Panc1 (cell line): Measurements from ENCODE around the gene GBX1. TPM values are rescaled to one million over a fixed set of nuclear protein-coding genes. Genes with fewer than 3 reads are reported as not detected.

Experiments used
- ATAC-seq: fragments of 200-7000 bp; cut with Tn5 transposase; 2 replicates; pipeline ENCODE4 v1.9.1; 2020; ENCODE audit warnings: mild to moderate bottlenecking, moderate library complexity
- BruUV-seq: library from RNA; stranded (reverse); fragments of 400-500 nt; replicated peaks from 2 replicates; lab custom pipeline; 2021; lab: Mats Ljungman, UMichigan
- CTCF ChIA-PET: fragments of 300-600 bp; sonication (Branson Sonifier 250); formaldehyde crosslinking; loops from one replicate; lab custom pipeline; 2022; ENCODE audit warnings: antibody characterized with exemption; lab: Charles Lee
- POLR2A ChIA-PET: fragments of 300-600 bp; sonication (Branson Sonifier 250); formaldehyde crosslinking; loops from one replicate; lab custom pipeline; 2022; ENCODE audit warnings: antibody characterized with exemption; lab: Charles Lee
- DNase-seq: peaks from one replicate; pipeline ENCODE4 v3.0.0-alpha.2; 2010; ENCODE audit warnings: low read depth, low spot score
- H3K27ac ChIP-seq: 2 replicates; pipeline ENCODE4 v1.5.1; 2011; ENCODE audit warnings: mild to moderate bottlenecking, low read length, inconsistent platforms
- H3K27me3 ChIP-seq: fragments of 200-500 bp; sonication (Bioruptor generic); 2 replicates; pipeline ENCODE4 v1.6.0; 2014; ENCODE audit warnings: low read length, inconsistent platforms; ENCODE audit not compliant: control insufficient read depth, insufficient read depth
- H3K36me3 ChIP-seq: fragments of 200-500 bp; sonication (Bioruptor generic); 2 replicates; pipeline ENCODE4 v1.5.1; 2014; ENCODE audit warnings: inconsistent platforms, mild to moderate bottlenecking, low read length, moderate library complexity; ENCODE audit not compliant: control insufficient read depth, insufficient read depth
- H3K4me1 ChIP-seq: 2 replicates; pipeline ENCODE4 v1.5.1; 2011; ENCODE audit warnings: inconsistent platforms, mild to moderate bottlenecking, low read length, moderate library complexity; ENCODE audit not compliant: control insufficient read depth, insufficient read depth
- H3K4me3 ChIP-seq, 2 experiments: 2 replicates each; pipeline ENCODE4 v1.5.1; 2011 to 2012; ENCODE audit warnings: low read depth in 2 of 2, low read length in 2 of 2, mild to moderate bottlenecking in 2 of 2, inconsistent platforms in 1 of 2, moderate library complexity in 1 of 2
- H3K9me3 ChIP-seq: fragments of 200-500 bp; sonication (Bioruptor generic); 2 replicates; pipeline ENCODE4 v1.5.1; 2014; ENCODE audit warnings: low read depth, mild to moderate bottlenecking, inconsistent platforms, low read length, moderate library complexity; ENCODE audit not compliant: control insufficient read depth, insufficient read depth
- CTCF ChIP-seq: fragments of 450-650 bp; IDR thresholded peaks from 2 replicates; pipeline ENCODE4 v1.5.1; 2017; ENCODE audit warnings: mild to moderate bottlenecking
- POLR2AphosphoS5 ChIP-seq: IDR thresholded peaks from 2 replicates; pipeline ENCODE4 v1.6.1; 2012; ENCODE audit warnings: mild to moderate bottlenecking, low read depth, low read length, moderate library complexity
- SIN3A ChIP-seq: IDR thresholded peaks from 2 replicates; pipeline ENCODE4 v1.6.1; 2012; ENCODE audit warnings: low read depth, mild to moderate bottlenecking, low read length, moderate library complexity, borderline replicate concordance; ENCODE audit not compliant: insufficient read depth
- TCF7L2 ChIP-seq: IDR thresholded peaks from 2 replicates; pipeline ENCODE4 v1.6.1; 2011; ENCODE audit warnings: mild to moderate bottlenecking, low read depth, low read length, inconsistent platforms
- in situ Hi-C: cut with HindIII; loops from 2 replicates; pipeline ENCODE4 v1.10.0; 2016; ENCODE audit warnings: low sequenced_read_pairs, low pct_unique_long_range_greater_than_20kb
- intact Hi-C: fragments of 100-400 bp; cut with micrococcal nuclease; formaldehyde crosslinking; loops from one replicate; pipeline ENCODE4 v1.10.0; 2022; ENCODE audit not compliant: unreplicated experiment
- total RNA-seq: library from RNA; stranded (reverse); gene quantifications from one replicate; pipeline ENCODE4 v1.2.1, GENCODE V29; 2021; ENCODE audit not compliant: unreplicated experiment
- TF ChIP-seq, protein P1 (sequence below), 2 experiments: IDR thresholded peaks; 2 replicates each; pipeline ENCODE4 v1.6.1; 2011 to 2012; ENCODE audit warnings: low read depth in 2 of 2, control low read depth in 1 of 2, low read length in 1 of 2, mild to moderate bottlenecking in 1 of 2, moderate library complexity in 1 of 2; ENCODE audit not compliant: insufficient read depth in 1 of 2

Gene GBX1
- total RNA-seq, 1 experiment from 2014 or later, result not detected

- no peaks in the 10 kb centered on the region for H3K9me3 ChIP-seq
- no TSS peak for BruUV-seq
- DNase-seq, result no peak
- intact Hi-C loops, result no loop called here
- ChIA-PET POLR2A (no interaction called here), CTCF (no interaction called here)
- H3K4me3 ChIP-seq, result no peak overlapping the region
- TF ChIP-seq TCF7L2, result no peak
- H3K27ac ChIP-seq, result no peak overlapping the region
- in situ Hi-C loops, result no loop called here
- no peaks in the 10 kb centered on the region for H3K4me1 ChIP-seq
- H3K36me3 ChIP-seq, result peaks cover 5% of the 10 kb centered on the region
- H3K27me3 ChIP-seq, result no peaks in the 10 kb centered on the region
- no peak for ATAC-seq
Measured at GRCh38 chr7:151130741-151131157, 36.7 kb downstream of the GBX1 start.

GRCh38 chr7:151129960-151130591, 37.4 kb downstream of the GBX1 start:
- no peak for ATAC-seq

GRCh38 chr7:151129117-151129959, 38.2 kb downstream of the GBX1 start:
- Histone ChIP-seq H3K27me3 (no peaks in the 10 kb centered on the region), H3K9me3 (no peaks in the 10 kb centered on the region), H3K27ac (no peak overlapping the region), H3K4me3 (no peak overlapping the region), H3K36me3 (no peaks in the 10 kb centered on the region), H3K4me1 (no peaks in the 10 kb centered on the region)
- POLR2A ChIA-PET, result interaction anchor here (0.5 kb wide), 1 partner anchor 358 kb away, joined by 10 read pairs; no protein-coding TSS in a partner anchor
- no peak for DNase-seq
- no peak for ATAC-seq
- TF ChIP-seq SIN3A, result no peak
- no peak for TF ChIP-seq TCF7L2
- TF ChIP-seq, protein P1, sequence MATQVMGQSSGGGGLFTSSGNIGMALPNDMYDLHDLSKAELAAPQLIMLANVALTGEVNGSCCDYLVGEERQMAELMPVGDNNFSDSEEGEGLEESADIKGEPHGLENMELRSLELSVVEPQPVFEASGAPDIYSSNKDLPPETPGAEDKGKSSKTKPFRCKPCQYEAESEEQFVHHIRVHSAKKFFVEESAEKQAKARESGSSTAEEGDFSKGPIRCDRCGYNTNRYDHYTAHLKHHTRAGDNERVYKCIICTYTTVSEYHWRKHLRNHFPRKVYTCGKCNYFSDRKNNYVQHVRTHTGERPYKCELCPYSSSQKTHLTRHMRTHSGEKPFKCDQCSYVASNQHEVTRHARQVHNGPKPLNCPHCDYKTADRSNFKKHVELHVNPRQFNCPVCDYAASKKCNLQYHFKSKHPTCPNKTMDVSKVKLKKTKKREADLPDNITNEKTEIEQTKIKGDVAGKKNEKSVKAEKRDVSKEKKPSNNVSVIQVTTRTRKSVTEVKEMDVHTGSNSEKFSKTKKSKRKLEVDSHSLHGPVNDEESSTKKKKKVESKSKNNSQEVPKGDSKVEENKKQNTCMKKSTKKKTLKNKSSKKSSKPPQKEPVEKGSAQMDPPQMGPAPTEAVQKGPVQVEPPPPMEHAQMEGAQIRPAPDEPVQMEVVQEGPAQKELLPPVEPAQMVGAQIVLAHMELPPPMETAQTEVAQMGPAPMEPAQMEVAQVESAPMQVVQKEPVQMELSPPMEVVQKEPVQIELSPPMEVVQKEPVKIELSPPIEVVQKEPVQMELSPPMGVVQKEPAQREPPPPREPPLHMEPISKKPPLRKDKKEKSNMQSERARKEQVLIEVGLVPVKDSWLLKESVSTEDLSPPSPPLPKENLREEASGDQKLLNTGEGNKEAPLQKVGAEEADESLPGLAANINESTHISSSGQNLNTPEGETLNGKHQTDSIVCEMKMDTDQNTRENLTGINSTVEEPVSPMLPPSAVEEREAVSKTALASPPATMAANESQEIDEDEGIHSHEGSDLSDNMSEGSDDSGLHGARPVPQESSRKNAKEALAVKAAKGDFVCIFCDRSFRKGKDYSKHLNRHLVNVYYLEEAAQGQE (IDR thresholded peaks at IDR 0.05; ENCODE audit: insufficient read depth in 1 of 2, low read depth in 2 of 2, low read length in 1 of 2), result no peak
- no peak for TF ChIP-seq POLR2AphosphoS5
- TF ChIP-seq CTCF, result no peak
- intact Hi-C loops, result no loop called here
- CTCF ChIA-PET, result interaction anchor here (0.6 kb wide), 1 partner anchor 70 kb away, joined by 20 read pairs; no protein-coding TSS in a partner anchor
- no TSS peak for BruUV-seq
- in situ Hi-C loops, result no loop called here

More at GRCh38 chr7:151129960-151130591, 37.4 kb downstream of the GBX1 start:
- Histone ChIP-seq H3K27me3 (no peaks in the 10 kb centered on the region), H3K4me1 (no peaks in the 10 kb centered on the region), H3K9me3 (no peaks in the 10 kb centered on the region), H3K36me3 (peaks cover 5% of the 10 kb centered on the region), H3K27ac (no peak overlapping the region), H3K4me3 (no peak overlapping the region)
- intact Hi-C loops (no loop called here), in situ Hi-C loops (no loop called here)
- TF ChIP-seq, protein P1 (IDR thresholded peaks at IDR 0.05; ENCODE audit: insufficient read depth in 1 of 2, low read depth in 2 of 2, low read length in 1 of 2), result no peak
- ChIA-PET POLR2A (no interaction called here), CTCF (interaction anchor here (0.6 kb wide), 1 partner anchor 69 kb away, joined by 20 read pairs; no protein-coding TSS in a partner anchor)
- no peak for DNase-seq
- no TSS peak for BruUV-seq
